CD14-positive monocyte (primary cell): Measurements from ENCODE around the gene PACSIN1. TPM values are rescaled to one million over a fixed set of nuclear protein-coding genes. Genes with fewer than 3 reads are reported as not detected.

Source experiments
- DNase-seq, 3 donors: peaks; one replicate each; pipeline ENCODE4 v3.0.0-alpha.2; 2011 to 2022
- H2AFZ ChIP-seq: 2 replicates; pipeline ENCODE4 v1.6.0; 2012; ENCODE audit warnings: mild to moderate bottlenecking, low read depth, low read length, inconsistent platforms; ENCODE audit not compliant: insufficient read depth, poor library complexity, severe bottlenecking
- H3K27ac ChIP-seq, 2 donors: 1 replicate in 1 of 2; 2 replicates in 1 of 2; pipeline ENCODE4 v1.5.1; 2012 to 2013; ENCODE audit warnings: low read length in 2 of 2, control low read depth in 1 of 2, inconsistent platforms in 1 of 2, low read depth in 1 of 2, mild to moderate bottlenecking in 1 of 2
- H3K27me3 ChIP-seq, 2 donors: one replicate each; pipeline versions ENCODE4 v1.6.0 to v1.6.1; 2011 to 2013; ENCODE audit warnings: low read length in 2 of 2; ENCODE audit not compliant: control insufficient read depth in 2 of 2, insufficient read depth in 2 of 2
- H3K36me3 ChIP-seq, 2 donors: replicated peaks in 1 of 2; 1 replicate in 1 of 2; 2 replicates in 1 of 2; pipeline versions ENCODE4 v1.5.1 to v1.6.1; 2012 to 2013; ENCODE audit warnings: low read length in 2 of 2, control low read depth in 1 of 2, inconsistent platforms in 1 of 2, mild to moderate bottlenecking in 1 of 2; ENCODE audit not compliant: insufficient read depth in 2 of 2, control insufficient read depth in 1 of 2
- H3K4me1 ChIP-seq, 2 donors: 1 replicate in 1 of 2; 2 replicates in 1 of 2; pipeline versions ENCODE4 v1.5.1 to v1.6.1; 2012 to 2013; ENCODE audit warnings: low read length in 2 of 2, control low read depth in 1 of 2, inconsistent platforms in 1 of 2, mild to moderate bottlenecking in 1 of 2, moderate library complexity in 1 of 2; ENCODE audit not compliant: insufficient read depth in 2 of 2, control insufficient read depth in 1 of 2
- H3K4me2 ChIP-seq: replicated peaks from 2 replicates; pipeline ENCODE3; 2012; ENCODE audit warnings: low read length, moderate library complexity, mild to moderate bottlenecking; ENCODE audit not compliant: poor library complexity, severe bottlenecking; ENCODE audit errors: extremely low read depth
- H3K4me3 ChIP-seq, 3 experiments: fragments of 200-600 bp in 1 of 3; sonication (generic) in 1 of 3; replicated peaks in 1 of 3; 1 replicate in 2 of 3; 2 replicates in 1 of 3; pipeline ENCODE4 v1.5.1; 2011 to 2013; ENCODE audit warnings: low read length in 3 of 3, mild to moderate bottlenecking in 3 of 3, control low read depth in 2 of 3, low read depth in 2 of 3, inconsistent platforms in 1 of 3, moderate library complexity in 1 of 3
- H3K79me2 ChIP-seq: 2 replicates; pipeline ENCODE4 v1.6.0; 2012; ENCODE audit warnings: mild to moderate bottlenecking, control low read depth, inconsistent platforms, low read length, moderate library complexity; ENCODE audit not compliant: insufficient read depth
- H3K9ac ChIP-seq: 2 replicates; pipeline ENCODE4 v1.6.0; 2017; ENCODE audit warnings: low read length, mild to moderate bottlenecking; ENCODE audit not compliant: insufficient read depth, poor library complexity, severe bottlenecking
- H3K9me3 ChIP-seq, 2 donors: replicated peaks in 1 of 2; 1 replicate in 1 of 2; 2 replicates in 1 of 2; pipeline versions ENCODE4 v1.5.1 to v1.6.1; 2012 to 2013; ENCODE audit warnings: low read length in 2 of 2, control low read depth in 1 of 2; ENCODE audit not compliant: control insufficient read depth in 1 of 2, insufficient read depth in 1 of 2
- H4K20me1 ChIP-seq: 2 replicates; pipeline ENCODE4 v1.6.0; 2012; ENCODE audit warnings: mild to moderate bottlenecking, low read length, control low read depth, moderate library complexity; ENCODE audit not compliant: insufficient read depth
- H3K27ac Mint-ChIP-seq, 7 donors: one replicate each; pipeline ENCODE4 v1.8.0; 2020; ENCODE audit warnings: mild to moderate bottlenecking in 7 of 7, mixed read lengths in 7 of 7, moderate library complexity in 6 of 7, inconsistent platforms in 2 of 7
- H3K27me3 Mint-ChIP-seq, 3 donors: one replicate each; pipeline ENCODE4 v1.8.0; 2021 to 2022; ENCODE audit warnings: low read depth in 3 of 3, mild to moderate bottlenecking in 3 of 3, mixed read lengths in 3 of 3, moderate library complexity in 3 of 3, inconsistent platforms in 1 of 3
- H3K36me3 Mint-ChIP-seq, 2 donors: one replicate each; pipeline ENCODE4 v1.8.0; 2020; ENCODE audit warnings: mixed read lengths in 2 of 2, inconsistent platforms in 1 of 2, mild to moderate bottlenecking in 1 of 2
- H3K4me1 Mint-ChIP-seq: one replicate; pipeline ENCODE4 v1.8.0; 2020; ENCODE audit warnings: mild to moderate bottlenecking, mixed read lengths
- H3K4me3 Mint-ChIP-seq, 2 donors: one replicate each; pipeline ENCODE4 v1.8.0; 2020; ENCODE audit warnings: mild to moderate bottlenecking in 2 of 2, mixed read lengths in 2 of 2, moderate library complexity in 1 of 2
- H3K9me3 Mint-ChIP-seq, 7 donors: one replicate each; pipeline ENCODE4 v1.8.0; 2020 to 2022; ENCODE audit warnings: mixed read lengths in 7 of 7, mild to moderate bottlenecking in 6 of 7, moderate library complexity in 6 of 7, inconsistent platforms in 2 of 7
- WGBS: methylation state at CpG from one replicate; pipeline ENCODE4 v1.1.5; 2013; ENCODE audit warnings: missing lambda C conversion rate; ENCODE audit not compliant: insufficient coverage; 5-methylcytosine and 5-hydroxymethylcytosine counted together
- intact Hi-C, 2 donors: fragments of 100-400 bp; cut with micrococcal nuclease; formaldehyde crosslinking; loops; one replicate each; pipeline versions ENCODE4 v1.15.0 to v1.15.1; 2023
- polyA plus RNA-seq, 3 donors: library from polyadenylated mRNA; depleted of rRNA in 1 of 3; unstranded in 2 of 3; stranded (reverse) in 1 of 3; fragments of 300-500 nt in 2 of 3; fragments of >200 nt in 1 of 3; fragmentation: Illumina TruSeq in 2 of 3; gene quantifications; 1 replicate in 2 of 3; 2 replicates in 1 of 3; pipeline ENCODE4 v1.2.3, GENCODE V29; 2012 to 2021
- TF ChIP-seq, protein P1 (sequence below): fragments of 200-600 bp; IDR thresholded peaks from one replicate; pipeline ENCODE4 v1.8.0; 2022; ENCODE audit warnings: antibody characterized with exemption, mild to moderate bottlenecking

The PACSIN1 gene
- polyA plus RNA-seq, 3 donors = not detected

DNA sequence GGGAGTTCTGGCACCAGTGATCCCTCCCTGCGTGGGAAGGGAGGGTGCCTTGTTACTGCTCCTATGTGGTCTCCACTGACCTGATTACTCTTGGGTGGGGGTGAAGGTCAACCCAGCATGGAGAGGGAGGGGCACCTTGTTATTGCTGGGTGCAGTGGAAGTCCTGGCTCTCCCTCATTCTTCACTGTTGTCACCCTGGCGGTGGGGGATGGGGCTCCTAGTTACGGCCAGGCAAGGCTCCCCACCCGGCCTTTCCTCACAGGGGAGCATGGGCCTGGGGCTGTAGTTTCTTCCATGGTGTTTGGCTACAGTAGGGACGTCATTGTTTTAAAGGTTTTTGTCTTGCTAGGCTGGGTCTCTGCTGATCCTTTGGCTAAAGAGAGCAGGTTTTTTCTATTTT, 40.8 kb downstream of the PACSIN1 start:
- DNase-seq = no peak
- Histone ChIP-seq H4K20me1 (no peaks in the 10 kb centered on the region), H3K4me1 (no peaks in the 10 kb centered on the region), H2AFZ (no peak overlapping the region), H3K27me3 (no peaks in the 10 kb centered on the region), H3K27ac (no peak overlapping the region), H3K79me2 (no peaks in the 10 kb centered on the region), H3K9me3 (peaks cover 0 to 12% of the 10 kb centered on the region in 2 donors), H3K9ac (no peak overlapping the region), H3K4me2 (no peak overlapping the region), H3K36me3 (no peaks in the 10 kb centered on the region), H3K4me3 (no peak overlapping the region)
- TF ChIP-seq, protein P1, sequence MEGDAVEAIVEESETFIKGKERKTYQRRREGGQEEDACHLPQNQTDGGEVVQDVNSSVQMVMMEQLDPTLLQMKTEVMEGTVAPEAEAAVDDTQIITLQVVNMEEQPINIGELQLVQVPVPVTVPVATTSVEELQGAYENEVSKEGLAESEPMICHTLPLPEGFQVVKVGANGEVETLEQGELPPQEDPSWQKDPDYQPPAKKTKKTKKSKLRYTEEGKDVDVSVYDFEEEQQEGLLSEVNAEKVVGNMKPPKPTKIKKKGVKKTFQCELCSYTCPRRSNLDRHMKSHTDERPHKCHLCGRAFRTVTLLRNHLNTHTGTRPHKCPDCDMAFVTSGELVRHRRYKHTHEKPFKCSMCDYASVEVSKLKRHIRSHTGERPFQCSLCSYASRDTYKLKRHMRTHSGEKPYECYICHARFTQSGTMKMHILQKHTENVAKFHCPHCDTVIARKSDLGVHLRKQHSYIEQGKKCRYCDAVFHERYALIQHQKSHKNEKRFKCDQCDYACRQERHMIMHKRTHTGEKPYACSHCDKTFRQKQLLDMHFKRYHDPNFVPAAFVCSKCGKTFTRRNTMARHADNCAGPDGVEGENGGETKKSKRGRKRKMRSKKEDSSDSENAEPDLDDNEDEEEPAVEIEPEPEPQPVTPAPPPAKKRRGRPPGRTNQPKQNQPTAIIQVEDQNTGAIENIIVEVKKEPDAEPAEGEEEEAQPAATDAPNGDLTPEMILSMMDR = no peak
- Mint-ChIP-seq H3K36me3 (no peaks in the 10 kb centered on the region), H3K27ac (no peak overlapping the region), H3K27me3 (peaks cover 2 to 5% (median 3%) of the 10 kb centered on the region in 3 donors), H3K4me3 (no peak overlapping the region), H3K4me1 (no peaks in the 10 kb centered on the region), H3K9me3 (peaks cover 5 to 16% (median 7%) of the 10 kb centered on the region in 7 donors)
- WGBS = no CpG with 5 or more reads among the region's 5 CpGs
- intact Hi-C loops = no loop called here

DNA sequence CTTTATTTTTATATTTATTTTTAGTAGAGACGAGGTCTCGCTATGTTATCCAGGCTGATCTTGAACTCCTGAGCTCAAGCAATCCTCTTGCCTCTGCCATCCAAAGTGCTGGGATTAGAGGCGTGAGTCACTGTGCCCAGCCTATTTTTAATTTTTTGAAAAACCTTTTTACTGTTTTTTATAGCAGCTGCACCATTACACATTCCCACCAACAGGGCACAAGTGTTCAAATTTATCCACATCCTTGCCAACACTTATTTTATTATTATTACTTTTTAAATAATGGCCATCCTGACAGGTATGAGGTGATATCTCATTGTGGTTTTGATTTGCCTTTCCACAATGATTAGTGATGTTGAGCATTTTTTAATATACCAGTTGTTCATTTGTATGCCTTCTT, 42.5 kb downstream of the PACSIN1 start:
- H3K4me1 ChIP-seq = no peaks in the 10 kb centered on the region
- Mint-ChIP-seq H3K4me1 (no peaks in the 10 kb centered on the region), H3K36me3 (no peaks in the 10 kb centered on the region), H3K27ac (no peak overlapping the region), H3K4me3 (no peak overlapping the region), H3K27me3 (peaks cover 3 to 6% (median 4%) of the 10 kb centered on the region in 3 donors), H3K9me3 (peaks cover 2 to 12% (median 6%) of the 10 kb centered on the region in 7 donors)
- TF ChIP-seq, protein P1 = no peak
- H3K4me3 ChIP-seq = no peak overlapping the region
- no peak overlapping the region for H3K9ac ChIP-seq
- no peaks in the 10 kb centered on the region for H3K27me3 ChIP-seq
- intact Hi-C loops = no loop called here
- no peaks in the 10 kb centered on the region for H3K36me3 ChIP-seq
- H3K79me2 ChIP-seq = no peaks in the 10 kb centered on the region
- no peak overlapping the region for H3K4me2 ChIP-seq
- no CpG with 5 or more reads among the region's 3 CpGs for WGBS
- no peak overlapping the region for H3K27ac ChIP-seq
- no peak for DNase-seq
- H3K9me3 ChIP-seq = peaks cover 0 to 5% of the 10 kb centered on the region in 2 donors
- no peaks in the 10 kb centered on the region for H4K20me1 ChIP-seq
- no peak overlapping the region for H2AFZ ChIP-seq
